HepG2 (cell line): ENCODE results near the gene RGS7. TPM values are rescaled to one million over a fixed set of nuclear protein-coding genes. Genes with fewer than 3 reads are reported as not detected.

Source experiments
- ATAC-seq: fragments of 200-7000 bp; cut with Tn5 transposase; 3 replicates; pipeline ENCODE4 v1.9.1; 2020; ENCODE audit warnings: mild to moderate bottlenecking, moderate library complexity
- BruUV-seq: library from RNA; stranded (reverse); fragments of 400-500 nt; replicated peaks from 2 replicates; lab custom pipeline; 2021; lab: Mats Ljungman, UMichigan
- CTCF ChIA-PET: fragments of 300-600 bp; formaldehyde crosslinking; extraction: SDS; loops from one replicate; lab custom pipeline; 2021; ENCODE audit warnings: low total read pairs, inconsistent platforms, low intra/inter-chr PET ratio; lab: Yijun Ruan, JAX
- POLR2A ChIA-PET: fragments of 350-600 bp; sonication (Branson Sonifier 250); formaldehyde crosslinking; loops from one replicate; lab custom pipeline; 2020; ENCODE audit warnings: antibody characterized with exemption, inconsistent platforms; lab: Yijun Ruan, JAX
- DNase-seq: peaks from one replicate; pipeline ENCODE4 v3.0.0-alpha.2; 2015; ENCODE audit warnings: low spot score
- FAIRE-seq: peaks from 3 replicates; lab custom pipeline; 2011; peaks lifted over from hg19 to GRCh38; lab: Jason Lieb, UNC
- H2AFZ ChIP-seq: one replicate; pipeline ENCODE4 v1.6.1; 2011; ENCODE audit warnings: low read length, inconsistent platforms
- H3K27ac ChIP-seq: fragments of 300-600 bp; 3 replicates; pipeline ENCODE4 v1.8.0; 2011; ENCODE audit warnings: mixed run types, mild to moderate bottlenecking, mixed read lengths, low read length, inconsistent platforms; ENCODE audit not compliant: insufficient read depth; ENCODE audit errors: extremely low read length
- H3K27me3 ChIP-seq, 2 experiments: fragments of 200-600 bp in 1 of 2; 2 replicates in 1 of 2; 3 replicates in 1 of 2; pipeline versions ENCODE4 v1.6.0 to v1.8.0; 2011; ENCODE audit warnings: low read length in 2 of 2, mild to moderate bottlenecking in 2 of 2, moderate library complexity in 2 of 2, inconsistent platforms in 1 of 2; ENCODE audit not compliant: insufficient read depth in 2 of 2, control insufficient read depth in 1 of 2
- H3K36me3 ChIP-seq, 2 experiments: fragments of 200-600 bp in 1 of 2; replicated peaks in 1 of 2; 2 replicates in 1 of 2; 3 replicates in 1 of 2; pipeline versions ENCODE4 v1.5.1 to v1.8.0; 2011; ENCODE audit warnings: low read length in 2 of 2, inconsistent platforms in 1 of 2; ENCODE audit not compliant: insufficient read depth in 2 of 2, control insufficient read depth in 1 of 2
- H3K4me1 ChIP-seq: 2 replicates; pipeline ENCODE4 v1.5.1; 2012; ENCODE audit warnings: low read length, inconsistent platforms; ENCODE audit not compliant: insufficient read depth
- H3K4me2 ChIP-seq: 2 replicates; pipeline ENCODE4 v1.6.0; 2011; ENCODE audit warnings: low read depth, low read length, inconsistent platforms
- H3K4me3 ChIP-seq, 3 experiments: fragments of 200-600 bp in 1 of 3; sonication (generic), shearing (Covaris generic) in 1 of 3; replicated peaks in 1 of 3; 2 replicates each; pipeline ENCODE4 v1.5.1; 2011 to 2016; ENCODE audit warnings: low read length in 3 of 3, inconsistent platforms in 2 of 3, low read depth in 2 of 3, mild to moderate bottlenecking in 2 of 3, control low read depth in 1 of 3, mixed read lengths in 1 of 3; ENCODE audit not compliant: insufficient read depth in 1 of 3
- H3K79me2 ChIP-seq: one replicate; pipeline ENCODE4 v1.6.1; 2011; ENCODE audit warnings: low read length, inconsistent platforms; ENCODE audit not compliant: insufficient read depth
- H3K9ac ChIP-seq: 2 replicates; pipeline ENCODE4 v1.6.0; 2011; ENCODE audit warnings: mild to moderate bottlenecking, low read depth, low read length, inconsistent platforms; ENCODE audit not compliant: insufficient read depth
- H3K9me3 ChIP-seq: 2 replicates; pipeline ENCODE4 v1.5.1; 2012; ENCODE audit warnings: mild to moderate bottlenecking, low read length
- H4K20me1 ChIP-seq: 2 replicates; pipeline ENCODE4 v1.6.0; 2011; ENCODE audit warnings: inconsistent platforms, mild to moderate bottlenecking, low read length, moderate library complexity; ENCODE audit not compliant: insufficient read depth
- NKX3-1 ChIP-seq: sonication (generic); formaldehyde crosslinking; IDR thresholded peaks from 2 replicates; pipeline ENCODE4 v1.5.0; 2020; ENCODE audit warnings: missing genetic modification reagents
- PHF5A ChIP-seq: IDR thresholded peaks from one replicate; pipeline ENCODE4 v1.6.1; 2018; ENCODE audit warnings: low read depth, missing genetic modification reagents; ENCODE audit not compliant: unreplicated experiment
- TRIM22 ChIP-seq: fragments of 450-650 bp; IDR thresholded peaks from 2 replicates; pipeline ENCODE4 v1.6.1; 2017
- ZBTB4 ChIP-seq: sonication (generic); formaldehyde crosslinking; IDR thresholded peaks from 2 replicates; pipeline ENCODE4 v1.4.0; 2020; ENCODE audit warnings: missing genetic modification reagents, mild to moderate bottlenecking, borderline replicate concordance
- ZUFSP ChIP-seq: sonication (generic); formaldehyde crosslinking; IDR thresholded peaks from 2 replicates; pipeline ENCODE4 v1.9.0; 2021; ENCODE audit warnings: missing genetic modification reagents, mild to moderate bottlenecking, borderline replicate concordance
- WGBS: methylation state at CpG from one replicate; pipeline ENCODE4 v1.1.6; 2017; ENCODE audit warnings: low lambda C conversion rate; 5-methylcytosine and 5-hydroxymethylcytosine counted together
- in situ Hi-C: cut with HindIII; loops from 2 replicates; pipeline ENCODE4 v1.10.0; 2017; ENCODE audit warnings: low pct_unique_long_range_greater_than_20kb; ENCODE audit not compliant: extremely low pct_ligation_motif_present
- intact Hi-C: fragments of 100-400 bp; cut with micrococcal nuclease; formaldehyde crosslinking; loops from one replicate; pipeline ENCODE4 v1.10.0; 2022; ENCODE audit not compliant: unreplicated experiment
- polyA plus RNA-seq, 8 experiments: library from polyadenylated mRNA; depleted of rRNA in 3 of 8; stranded (reverse) in 7 of 8; unstranded in 1 of 8; fragments of >200 nt; fragmentation: Illumina TruSeq in 4 of 8; extraction: Trizol in 4 of 8; gene quantifications; 2 replicates each; pipeline versions ENCODE4 v1.2.1 to v1.2.3, GENCODE V29; 2011 to 2016; ENCODE audit warnings: low read depth in 4 of 8, missing spikeins in 1 of 8, mixed read lengths in 1 of 8; ENCODE audit not compliant: insufficient read depth in 1 of 8
- total RNA-seq, 5 experiments: library from RNA; depleted of rRNA; stranded (reverse); fragments of >200 nt; fragmentation: Illumina TruSeq; extraction: Trizol; gene quantifications; 2 replicates each; pipeline ENCODE4 v1.2.3, GENCODE V29; 2016; ENCODE audit warnings: low read depth in 1 of 5

Gene RGS7
- total and polyA plus RNA-seq, 2 of the 13 experiments (the other 11 are each of a cell fraction or from before 2014, with no cell fraction given), result not detected

- TF ChIP-seq ZBTB4, result no peak
Observed at GRCh38 chr1:241097479-241097878, 259.5 kb downstream of the RGS7 start (continued).

GRCh38 chr1:241096982-241097381 is 260.0 kb downstream of the RGS7 start:
- Histone ChIP-seq H3K4me1 (no peaks in the 10 kb centered on the region), H3K27me3 (peaks cover 0 to 5% of the 10 kb centered on the region in 2 experiments; a peak in 1 of 5 replicates), H4K20me1 (no peaks in the 10 kb centered on the region), H3K36me3 (no peaks in the 10 kb centered on the region), H2AFZ (no peak overlapping the region), H3K27ac (no peak overlapping the region), H3K4me2 (no peak overlapping the region), H3K4me3 (no peak overlapping the region), H3K9ac (no peak overlapping the region), H3K79me2 (no peaks in the 10 kb centered on the region), H3K9me3 (no peaks in the 10 kb centered on the region)
- FAIRE-seq (no peak), ATAC-seq (no peak), DNase-seq (no peak)
- intact Hi-C loops, result no loop called here
- no TSS peak for BruUV-seq
- 3% methylated on average over 4 of the region's 4 CpGs for WGBS
- ChIA-PET POLR2A (no interaction called here), CTCF (no interaction called here)
- in situ Hi-C loops, result no loop called here
- TF ChIP-seq ZUFSP (CRISPR knock-in tag) (no peak), NKX3-1 (no peak), PHF5A (CRISPR knock-in tag) (no peak), TRIM22 (no peak)
